Measurements from ENCODE around the gene COL8A1.

DNA sequence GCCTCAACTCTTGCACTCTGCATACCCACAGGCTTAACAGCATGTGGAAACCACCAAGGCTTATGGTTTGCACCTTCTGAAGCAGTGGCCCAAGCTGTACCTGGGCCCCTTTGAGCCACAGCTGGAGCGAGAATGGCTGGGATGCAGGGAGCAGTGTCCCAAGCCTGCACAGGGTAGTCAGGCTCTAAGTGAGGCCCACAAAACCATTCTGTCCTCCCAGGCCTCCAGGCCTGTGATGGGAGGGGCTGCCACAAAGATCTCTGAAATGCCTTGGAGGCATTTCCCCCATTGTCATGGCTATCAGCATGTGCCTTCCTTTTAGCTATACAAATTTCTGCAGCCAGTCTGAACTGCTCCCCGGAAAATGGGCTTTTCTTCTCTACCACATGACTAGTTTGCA is 166.8 kb downstream of the COL8A1 start:
- TF ChIP-seq, protein P1, sequence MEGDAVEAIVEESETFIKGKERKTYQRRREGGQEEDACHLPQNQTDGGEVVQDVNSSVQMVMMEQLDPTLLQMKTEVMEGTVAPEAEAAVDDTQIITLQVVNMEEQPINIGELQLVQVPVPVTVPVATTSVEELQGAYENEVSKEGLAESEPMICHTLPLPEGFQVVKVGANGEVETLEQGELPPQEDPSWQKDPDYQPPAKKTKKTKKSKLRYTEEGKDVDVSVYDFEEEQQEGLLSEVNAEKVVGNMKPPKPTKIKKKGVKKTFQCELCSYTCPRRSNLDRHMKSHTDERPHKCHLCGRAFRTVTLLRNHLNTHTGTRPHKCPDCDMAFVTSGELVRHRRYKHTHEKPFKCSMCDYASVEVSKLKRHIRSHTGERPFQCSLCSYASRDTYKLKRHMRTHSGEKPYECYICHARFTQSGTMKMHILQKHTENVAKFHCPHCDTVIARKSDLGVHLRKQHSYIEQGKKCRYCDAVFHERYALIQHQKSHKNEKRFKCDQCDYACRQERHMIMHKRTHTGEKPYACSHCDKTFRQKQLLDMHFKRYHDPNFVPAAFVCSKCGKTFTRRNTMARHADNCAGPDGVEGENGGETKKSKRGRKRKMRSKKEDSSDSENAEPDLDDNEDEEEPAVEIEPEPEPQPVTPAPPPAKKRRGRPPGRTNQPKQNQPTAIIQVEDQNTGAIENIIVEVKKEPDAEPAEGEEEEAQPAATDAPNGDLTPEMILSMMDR (IDR thresholded peaks at IDR 0.05) = no peak
- TF ChIP-seq POLR2A (IDR thresholded peaks at IDR 0.05) = no peak
